Upper lobe of right lung (tissue), 1 donor: ENCODE data around the gene GPR180. TPM values are rescaled to one million over a fixed set of nuclear protein-coding genes. Genes with fewer than 3 reads are reported as not detected.

ENCODE experiments used
- ATAC-seq: fragments of 200-7000 bp; cut with Tn5 transposase; one replicate; pipeline ENCODE4 v1.9.1; 2020; ENCODE audit warnings: mild to moderate bottlenecking, moderate library complexity
- DNase-seq: peaks from one replicate; pipeline ENCODE4 v3.0.0-alpha.2; 2020
- H3K27ac ChIP-seq: fragments of 200-600 bp; one replicate; pipeline ENCODE4 v1.8.0; 2022
- H3K27me3 ChIP-seq: fragments of 200-600 bp; one replicate; pipeline ENCODE4 v1.8.0; 2022; ENCODE audit warnings: mild to moderate bottlenecking
- H3K36me3 ChIP-seq: fragments of 200-600 bp; one replicate; pipeline ENCODE4 v1.8.0; 2022
- H3K4me1 ChIP-seq: fragments of 200-600 bp; one replicate; pipeline ENCODE4 v1.8.0; 2022
- H3K4me3 ChIP-seq: fragments of 200-600 bp; one replicate; pipeline ENCODE4 v1.8.0; 2022; ENCODE audit warnings: mild to moderate bottlenecking
- H3K9me3 ChIP-seq: fragments of 200-600 bp; one replicate; pipeline ENCODE4 v1.8.0; 2022
- intact Hi-C: fragments of 100-400 bp; cut with DNase I; formaldehyde crosslinking; loops from one replicate; pipeline ENCODE4 v1.11.0; 2022
- total RNA-seq: library from RNA; stranded (reverse); fragmentation: NEBNext Ultra II Directional; extraction: Animal tissue kit (Norgen Biotek cat#: 25700); gene quantifications from one replicate; pipeline ENCODE4 v1.2.1, GENCODE V29; 2021
- TF ChIP-seq, protein P1 (sequence below): fragments of 200-600 bp; IDR thresholded peaks from one replicate; pipeline ENCODE4 v1.8.0; 2022; ENCODE audit warnings: antibody characterized with exemption
- donor health status: DM: no; HTN: yes; CAD: no; lungs with severe emphysema.

The GPR180 gene
- total RNA-seq, 1 donor from 2014 or later: 6.0 TPM

DNA sequence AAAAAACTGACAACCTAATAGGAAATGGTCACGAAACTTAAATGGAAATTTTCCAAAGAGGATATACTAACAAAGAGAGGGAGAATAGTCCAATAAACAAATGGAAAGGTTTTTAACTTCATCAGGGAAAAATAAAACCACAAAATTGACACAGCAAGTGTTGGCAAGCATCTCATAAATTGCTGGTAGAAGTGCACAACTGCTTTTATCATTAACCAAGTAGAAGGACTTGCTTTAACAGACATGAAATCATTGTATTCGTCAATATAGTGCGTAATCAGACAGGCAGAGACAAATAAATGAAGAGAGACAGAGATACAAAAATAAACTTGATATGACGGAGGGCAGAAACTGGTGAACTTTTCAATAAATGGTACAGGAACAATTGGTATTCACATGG lies 13.1 kb upstream of the GPR180 start:
- H3K27me3 ChIP-seq: no peaks in the 10 kb centered on the region
- H3K9me3 ChIP-seq: no peaks in the 10 kb centered on the region
- peaks cover 2% of the 10 kb centered on the region for H3K4me1 ChIP-seq
- H3K27ac ChIP-seq: no peak overlapping the region
- ATAC-seq (no peak), DNase-seq (no peak)
- peaks cover 57% of the 10 kb centered on the region for H3K36me3 ChIP-seq
- TF ChIP-seq, protein P1, sequence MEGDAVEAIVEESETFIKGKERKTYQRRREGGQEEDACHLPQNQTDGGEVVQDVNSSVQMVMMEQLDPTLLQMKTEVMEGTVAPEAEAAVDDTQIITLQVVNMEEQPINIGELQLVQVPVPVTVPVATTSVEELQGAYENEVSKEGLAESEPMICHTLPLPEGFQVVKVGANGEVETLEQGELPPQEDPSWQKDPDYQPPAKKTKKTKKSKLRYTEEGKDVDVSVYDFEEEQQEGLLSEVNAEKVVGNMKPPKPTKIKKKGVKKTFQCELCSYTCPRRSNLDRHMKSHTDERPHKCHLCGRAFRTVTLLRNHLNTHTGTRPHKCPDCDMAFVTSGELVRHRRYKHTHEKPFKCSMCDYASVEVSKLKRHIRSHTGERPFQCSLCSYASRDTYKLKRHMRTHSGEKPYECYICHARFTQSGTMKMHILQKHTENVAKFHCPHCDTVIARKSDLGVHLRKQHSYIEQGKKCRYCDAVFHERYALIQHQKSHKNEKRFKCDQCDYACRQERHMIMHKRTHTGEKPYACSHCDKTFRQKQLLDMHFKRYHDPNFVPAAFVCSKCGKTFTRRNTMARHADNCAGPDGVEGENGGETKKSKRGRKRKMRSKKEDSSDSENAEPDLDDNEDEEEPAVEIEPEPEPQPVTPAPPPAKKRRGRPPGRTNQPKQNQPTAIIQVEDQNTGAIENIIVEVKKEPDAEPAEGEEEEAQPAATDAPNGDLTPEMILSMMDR: no peak
- no peak overlapping the region for H3K4me3 ChIP-seq
- intact Hi-C loops: no loop called here

DNA sequence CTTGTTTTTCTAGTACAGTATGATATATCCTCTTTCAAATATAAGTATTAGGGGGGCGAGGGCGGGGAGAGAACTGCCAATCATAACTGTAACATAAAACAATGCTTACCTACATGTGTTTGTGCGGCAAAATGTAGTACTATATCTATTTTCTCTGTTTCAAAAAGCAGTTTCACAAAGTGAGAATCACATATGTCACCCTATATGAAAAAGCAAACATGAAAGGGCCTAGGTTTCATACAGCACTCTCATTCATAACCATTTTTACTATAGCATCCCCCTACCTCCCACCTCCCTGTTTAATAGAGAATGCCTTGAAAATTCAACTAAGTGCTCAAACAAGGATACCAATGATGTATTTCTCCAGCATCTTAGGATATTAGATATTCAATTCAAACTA lies 10.9 kb upstream of the GPR180 start:
- ATAC-seq: no peak
- DNase-seq: no peak
- H3K4me1 ChIP-seq: peaks cover 19% of the 10 kb centered on the region
- no peak overlapping the region for H3K4me3 ChIP-seq
- no peaks in the 10 kb centered on the region for H3K9me3 ChIP-seq
- no peaks in the 10 kb centered on the region for H3K27me3 ChIP-seq
- H3K27ac ChIP-seq: no peak overlapping the region
- TF ChIP-seq, protein P1: no peak
- intact Hi-C loops: no loop called here
- peaks cover 42% of the 10 kb centered on the region for H3K36me3 ChIP-seq

DNA sequence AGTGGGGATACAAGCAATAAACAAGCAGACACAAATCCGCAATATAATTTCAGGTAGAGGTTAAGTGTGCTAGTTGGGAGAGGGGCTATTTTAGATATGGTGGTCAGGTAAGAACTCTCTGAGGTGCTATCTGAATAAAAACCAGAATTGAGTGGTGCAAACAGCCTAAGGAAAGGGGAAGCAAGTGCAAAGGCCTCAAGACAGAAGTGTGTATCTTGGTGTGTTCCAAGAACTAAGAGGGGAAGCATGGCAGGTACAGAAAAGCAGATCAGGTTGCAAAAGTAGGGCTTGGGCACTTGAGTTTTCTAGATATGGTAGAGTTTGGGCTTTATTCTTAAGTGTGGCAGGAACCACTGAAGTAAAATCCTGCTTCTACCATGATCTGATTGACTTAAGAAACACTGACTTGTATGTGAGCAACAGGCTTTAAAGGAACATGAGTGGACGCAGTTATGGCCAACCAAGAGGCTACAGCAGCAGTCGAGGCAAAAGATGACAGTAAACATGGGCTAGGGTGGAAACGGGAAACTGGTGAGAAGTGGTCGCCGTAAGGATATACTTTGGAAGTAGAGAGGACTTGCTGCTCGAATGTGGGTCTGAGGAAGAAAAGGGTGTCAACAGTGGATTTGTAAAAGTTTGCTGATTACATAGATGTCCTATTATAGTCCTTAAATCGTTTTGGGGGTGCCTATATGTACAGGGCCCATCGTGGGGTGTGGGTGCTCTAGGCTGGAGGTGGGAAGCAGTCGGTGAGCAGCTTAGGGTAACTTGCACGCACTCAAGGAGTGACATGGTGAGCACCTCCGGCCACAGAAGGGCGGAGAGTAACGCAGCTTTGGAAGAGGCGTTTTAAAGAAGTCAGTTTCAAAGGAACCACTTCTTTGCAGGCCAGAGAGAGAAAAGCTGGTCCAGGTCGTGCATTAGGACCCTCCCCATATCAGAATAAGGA lies 6.4 kb upstream of the GPR180 start:
- Histone ChIP-seq H3K4me3 (peak overlapping the region; percentile 99), H3K27ac (peak overlapping the region; percentile 88), H3K4me1 (peaks cover 19% of the 10 kb centered on the region), H3K9me3 (no peaks in the 10 kb centered on the region), H3K36me3 (peaks cover 30% of the 10 kb centered on the region), H3K27me3 (no peaks in the 10 kb centered on the region)
- TF ChIP-seq, protein P1: no peak
- DNase-seq: no peak
- intact Hi-C loops: no loop called here
- peak; percentile 64 for ATAC-seq

DNA sequence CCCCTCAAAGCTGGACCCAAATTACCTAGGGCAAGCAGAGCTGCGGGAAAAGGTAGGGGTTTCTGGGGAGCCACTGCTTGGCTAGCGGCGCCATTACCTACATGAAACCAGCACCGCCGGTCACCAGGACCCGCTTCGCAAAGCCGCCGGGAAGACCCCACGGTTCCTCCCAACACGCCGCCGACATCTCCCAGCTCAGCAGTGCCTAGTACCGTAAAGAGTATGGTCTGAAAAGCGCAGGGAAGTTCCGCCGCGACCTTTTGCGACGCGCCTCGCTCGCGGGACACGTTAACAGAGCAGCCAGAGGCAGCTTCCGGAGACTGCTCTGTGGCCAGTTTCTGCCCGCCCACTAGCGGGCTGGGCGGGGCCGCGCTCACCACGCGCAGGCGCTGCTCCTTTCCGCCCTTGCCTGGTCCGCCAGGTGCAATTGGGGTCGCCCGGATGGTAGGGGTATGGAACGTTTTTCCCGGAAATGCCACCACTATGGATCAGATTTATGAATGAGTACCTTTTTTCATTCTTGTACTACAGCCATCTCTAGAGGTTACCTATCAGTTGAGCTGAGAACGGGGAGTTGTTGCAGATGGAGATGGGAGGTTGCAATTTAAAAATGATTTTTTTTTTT lies 5.6 kb upstream of the GPR180 start, which contains the start of gene TGDS:
TGDS (minus strand) TSS at position 203 of the 625 bp plus-strand sequence; CDS start at position 187, 16 bp downstream.
- intact Hi-C loops: no loop called here
- Histone ChIP-seq H3K4me1 (peaks cover 19% of the 10 kb centered on the region), H3K27ac (peak within 1 kb of the TSS; percentile 88), H3K9me3 (no peaks in the 10 kb centered on the region), H3K4me3 (peak within 1 kb of the TSS; percentile 99), H3K27me3 (no peaks in the 10 kb centered on the region), H3K36me3 (peaks cover 22% of the 10 kb centered on the region)
- peak; percentile 96 for DNase-seq
- ATAC-seq: peak; percentile 100
- TF ChIP-seq, protein P1: no peak

DNA sequence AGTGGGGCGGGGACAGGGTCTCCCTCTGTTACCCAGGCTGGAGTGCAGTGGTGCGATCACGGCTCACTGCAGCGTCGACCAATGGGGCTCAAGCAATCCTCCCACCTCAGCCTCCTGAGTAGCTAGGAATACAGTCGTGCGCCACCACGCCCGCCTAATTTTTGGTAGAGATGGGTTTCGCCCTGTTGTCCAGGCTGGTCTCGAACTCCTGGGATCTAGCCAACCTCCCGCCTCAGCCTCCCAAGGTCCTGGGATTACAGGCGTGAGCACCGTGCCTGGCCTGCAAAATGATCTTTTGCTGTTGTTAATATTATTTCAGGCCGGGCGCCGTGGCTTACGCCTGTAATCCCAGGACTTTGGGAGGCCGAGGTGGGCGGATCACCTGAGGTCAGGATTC lies 5.1 kb upstream of the GPR180 start:
- Histone ChIP-seq H3K36me3 (peaks cover 17% of the 10 kb centered on the region), H3K27ac (peak overlapping the region; percentile 88), H3K4me1 (peaks cover 19% of the 10 kb centered on the region), H3K9me3 (no peaks in the 10 kb centered on the region), H3K4me3 (peak overlapping the region; percentile 99), H3K27me3 (no peaks in the 10 kb centered on the region)
- ATAC-seq (no peak), DNase-seq (no peak)
- TF ChIP-seq, protein P1: no peak
- intact Hi-C loops: no loop called here
